ENCODE measurements around the gene CACNA1E. TPM values are rescaled to one million over a fixed set of nuclear protein-coding genes. Genes with fewer than 3 reads are reported as not detected.

Gene CACNA1E
- total and polyA plus RNA-seq, 2 of the 13 experiments (the other 11 are each of a cell fraction or from before 2014, with no cell fraction given), result not detected

DNA sequence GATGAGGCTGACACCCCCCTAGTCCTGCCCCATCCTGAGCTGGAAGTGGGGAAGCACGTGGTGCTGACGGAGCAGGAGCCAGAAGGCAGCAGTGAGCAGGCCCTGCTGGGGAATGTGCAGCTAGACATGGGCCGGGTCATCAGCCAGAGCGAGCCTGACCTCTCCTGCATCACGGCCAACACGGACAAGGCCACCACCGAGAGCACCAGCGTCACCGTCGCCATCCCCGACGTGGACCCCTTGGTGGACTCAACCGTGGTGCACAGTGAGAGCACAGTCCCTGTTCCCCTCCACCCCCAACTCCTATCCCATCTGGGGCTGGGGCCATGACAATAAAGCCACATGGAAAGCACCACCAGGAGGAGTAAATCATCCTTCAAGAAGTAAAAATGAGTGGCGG lies 250.2 kb downstream of the CACNA1E start (continued):
- TF ChIP-seq, protein P1, sequence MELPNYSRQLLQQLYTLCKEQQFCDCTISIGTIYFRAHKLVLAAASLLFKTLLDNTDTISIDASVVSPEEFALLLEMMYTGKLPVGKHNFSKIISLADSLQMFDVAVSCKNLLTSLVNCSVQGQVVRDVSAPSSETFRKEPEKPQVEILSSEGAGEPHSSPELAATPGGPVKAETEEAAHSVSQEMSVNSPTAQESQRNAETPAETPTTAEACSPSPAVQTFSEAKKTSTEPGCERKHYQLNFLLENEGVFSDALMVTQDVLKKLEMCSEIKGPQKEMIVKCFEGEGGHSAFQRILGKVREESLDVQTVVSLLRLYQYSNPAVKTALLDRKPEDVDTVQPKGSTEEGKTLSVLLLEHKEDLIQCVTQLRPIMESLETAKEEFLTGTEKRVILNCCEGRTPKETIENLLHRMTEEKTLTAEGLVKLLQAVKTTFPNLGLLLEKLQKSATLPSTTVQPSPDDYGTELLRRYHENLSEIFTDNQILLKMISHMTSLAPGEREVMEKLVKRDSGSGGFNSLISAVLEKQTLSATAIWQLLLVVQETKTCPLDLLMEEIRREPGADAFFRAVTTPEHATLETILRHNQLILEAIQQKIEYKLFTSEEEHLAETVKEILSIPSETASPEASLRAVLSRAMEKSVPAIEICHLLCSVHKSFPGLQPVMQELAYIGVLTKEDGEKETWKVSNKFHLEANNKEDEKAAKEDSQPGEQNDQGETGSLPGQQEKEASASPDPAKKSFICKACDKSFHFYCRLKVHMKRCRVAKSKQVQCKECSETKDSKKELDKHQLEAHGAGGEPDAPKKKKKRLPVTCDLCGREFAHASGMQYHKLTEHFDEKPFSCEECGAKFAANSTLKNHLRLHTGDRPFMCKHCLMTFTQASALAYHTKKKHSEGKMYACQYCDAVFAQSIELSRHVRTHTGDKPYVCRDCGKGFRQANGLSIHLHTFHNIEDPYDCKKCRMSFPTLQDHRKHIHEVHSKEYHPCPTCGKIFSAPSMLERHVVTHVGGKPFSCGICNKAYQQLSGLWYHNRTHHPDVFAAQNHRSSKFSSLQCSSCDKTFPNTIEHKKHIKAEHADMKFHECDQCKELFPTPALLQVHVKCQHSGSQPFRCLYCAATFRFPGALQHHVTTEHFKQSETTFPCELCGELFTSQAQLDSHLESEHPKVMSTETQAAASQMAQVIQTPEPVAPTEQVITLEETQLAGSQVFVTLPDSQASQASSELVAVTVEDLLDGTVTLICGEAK (IDR thresholded peaks at IDR 0.05), result no peak
- TF ChIP-seq, protein P1 (CRISPR knock-in tag; IDR thresholded peaks at IDR 0.05), result no peak
- TF ChIP-seq, protein P2, sequence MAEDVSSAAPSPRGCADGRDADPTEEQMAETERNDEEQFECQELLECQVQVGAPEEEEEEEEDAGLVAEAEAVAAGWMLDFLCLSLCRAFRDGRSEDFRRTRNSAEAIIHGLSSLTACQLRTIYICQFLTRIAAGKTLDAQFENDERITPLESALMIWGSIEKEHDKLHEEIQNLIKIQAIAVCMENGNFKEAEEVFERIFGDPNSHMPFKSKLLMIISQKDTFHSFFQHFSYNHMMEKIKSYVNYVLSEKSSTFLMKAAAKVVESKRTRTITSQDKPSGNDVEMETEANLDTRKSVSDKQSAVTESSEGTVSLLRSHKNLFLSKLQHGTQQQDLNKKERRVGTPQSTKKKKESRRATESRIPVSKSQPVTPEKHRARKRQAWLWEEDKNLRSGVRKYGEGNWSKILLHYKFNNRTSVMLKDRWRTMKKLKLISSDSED (CRISPR knock-in tag; IDR thresholded peaks at IDR 0.05), result no peak
- TF ChIP-seq JDP2 (CRISPR knock-in tag; IDR thresholded peaks at IDR 0.05; ENCODE audit: borderline replicate concordance), result no peak
- no peak for TF ChIP-seq MATR3 (CRISPR knock-in tag; IDR thresholded peaks at IDR 0.05)
- no peak for TF ChIP-seq RFXANK (CRISPR knock-in tag; IDR thresholded peaks at IDR 0.05)
- no peak for TF ChIP-seq CEBPG (CRISPR knock-in tag; IDR thresholded peaks at IDR 0.05)
- no peak for TF ChIP-seq ZNF253 (CRISPR knock-in tag; IDR thresholded peaks at IDR 0.05; ENCODE audit: borderline replicate concordance)
- no peak for TF ChIP-seq ZNF331 (CRISPR knock-in tag; IDR thresholded peaks at IDR 0.05)
- no peak for TF ChIP-seq ZNF775 (CRISPR knock-in tag; IDR thresholded peaks at IDR 0.05; ENCODE audit: borderline replicate concordance)
- no peak for TF ChIP-seq ZNF33B (CRISPR knock-in tag; IDR thresholded peaks at IDR 0.05)
- no peak for TF ChIP-seq ZNF441 (CRISPR knock-in tag; IDR thresholded peaks at IDR 0.05; ENCODE audit: borderline replicate concordance)
- TF ChIP-seq SMAD9 (CRISPR knock-in tag; IDR thresholded peaks at IDR 0.05), result no peak
- no peak for TF ChIP-seq HNRNPUL1 (IDR thresholded peaks at IDR 0.05; ENCODE audit: low read depth, low read length)
- TF ChIP-seq, protein P3, sequence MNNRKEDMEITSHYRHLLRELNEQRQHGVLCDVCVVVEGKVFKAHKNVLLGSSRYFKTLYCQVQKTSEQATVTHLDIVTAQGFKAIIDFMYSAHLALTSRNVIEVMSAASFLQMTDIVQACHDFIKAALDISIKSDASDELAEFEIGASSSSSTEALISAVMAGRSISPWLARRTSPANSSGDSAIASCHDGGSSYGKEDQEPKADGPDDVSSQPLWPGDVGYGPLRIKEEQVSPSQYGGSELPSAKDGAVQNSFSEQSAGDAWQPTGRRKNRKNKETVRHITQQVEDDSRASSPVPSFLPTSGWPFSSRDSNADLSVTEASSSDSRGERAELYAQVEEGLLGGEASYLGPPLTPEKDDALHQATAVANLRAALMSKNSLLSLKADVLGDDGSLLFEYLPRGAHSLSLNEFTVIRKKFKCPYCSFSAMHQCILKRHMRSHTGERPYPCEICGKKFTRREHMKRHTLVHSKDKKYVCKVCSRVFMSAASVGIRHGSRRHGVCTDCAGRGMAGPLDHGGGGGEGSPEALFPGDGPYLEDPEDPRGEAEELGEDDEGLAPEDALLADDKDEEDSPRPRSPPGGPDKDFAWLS (CRISPR knock-in tag; IDR thresholded peaks at IDR 0.05; ENCODE audit: borderline replicate concordance), result no peak

All from HepG2 (cell line).